Kidney capillary endothelial cell (primary cell): ENCODE data around the gene SFRP5.

Experiments used
- DNase-seq: peaks from one replicate; pipeline ENCODE4 v3.0.0-alpha.2; 2018; ENCODE audit warnings: low spot score

Gene SFRP5

GRCh38 chr10:97785231-97785630 is 13.4 kb upstream of the SFRP5 start:
- DNase-seq = no peak

- no peak for DNase-seq
Measured at GRCh38 chr10:97784200-97784810, 12.5 kb upstream of the SFRP5 start.

GRCh38 chr10:97782455-97783228 is 10.8 kb upstream of the SFRP5 start:
- no peak for DNase-seq

GRCh38 chr10:97781618-97782331 is 10.0 kb upstream of the SFRP5 start:
- no peak for DNase-seq

GRCh38 chr10:97780841-97781617 is 9.2 kb upstream of the SFRP5 start:
- DNase-seq = no peak

- no peak for DNase-seq
Measured at GRCh38 chr10:97779975-97780374, 8.2 kb upstream of the SFRP5 start.

GRCh38 chr10:97779492-97779891 is 7.7 kb upstream of the SFRP5 start:
- no peak for DNase-seq

GRCh38 chr10:97778452-97779302 is 6.9 kb upstream of the SFRP5 start:
- no peak for DNase-seq

GRCh38 chr10:97777143-97777542 is 5.3 kb upstream of the SFRP5 start:
- no peak for DNase-seq

- no peak for DNase-seq
Measured at GRCh38 chr10:97774811-97775294, 3.1 kb upstream of the SFRP5 start.

GRCh38 chr10:97773096-97773495 is 1.3 kb upstream of the SFRP5 start:
- DNase-seq = no peak

- peak; percentile 17 for DNase-seq
Measured at GRCh38 chr10:97771055-97771891, 526 bp downstream of the SFRP5 start.

- DNase-seq = no peak
Measured at GRCh38 chr10:97770255-97770654, 1.5 kb downstream of the SFRP5 start.

GRCh38 chr10:97768322-97769315 is 3.2 kb downstream of the SFRP5 start:
- DNase-seq = no peak

- DNase-seq = no peak
Measured at GRCh38 chr10:97766996-97767924, 4.5 kb downstream of the SFRP5 start.

- DNase-seq = no peak
Measured at GRCh38 chr10:97766106-97766810, 5.5 kb downstream of the SFRP5 start.

- DNase-seq = no peak
Measured at GRCh38 chr10:97765201-97765600, 6.6 kb downstream of the SFRP5 start.
